ENCODE results near the gene RNF38. TPM values are rescaled to one million over a fixed set of nuclear protein-coding genes. Genes with fewer than 3 reads are reported as not detected.
A peak's percentile ranks its signal among the peaks of the same experiment; 100 is the strongest.
"Not testable (repeated sequence)": the region's sequence is repeated elsewhere in the genome, so short reads cannot be mapped to it uniquely, and the experiment has no call there.

RNF38 gene
- total RNA-seq (100 to 1,000 TPM in 1 of 2 experiments, 10 to 100 TPM in 1; 88.1 to 104 TPM), total RNA-seq (22.8 to 218 (median 80.1) reads per million in 172 experiments)
- 36.6 TPM for polyA plus RNA-seq (2013, experiment 1 of 2)
- polyA plus RNA-seq (2013, experiment 2 of 2): 50.1 TPM

DNA sequence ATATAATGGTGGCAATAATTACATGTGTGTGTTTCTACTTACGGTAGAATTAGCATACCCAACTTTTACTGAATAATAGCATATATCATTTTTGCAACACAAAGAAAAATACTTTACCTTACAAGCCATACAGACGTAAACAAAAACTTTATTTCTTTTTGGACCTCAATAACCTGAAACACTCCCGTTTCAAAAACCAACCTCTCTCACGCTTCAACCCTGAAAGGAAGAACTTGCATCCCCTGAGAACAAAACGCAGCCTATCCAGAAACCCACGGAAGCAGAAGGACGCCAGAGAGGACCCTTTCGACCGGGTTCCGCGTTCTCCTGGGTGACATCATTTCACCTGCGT lies at the start of gene RNF38:
TSS of gene RNF38 (minus strand) at position 290 of the 352 bp plus-strand sequence. CDS start at position 129, 161 bp downstream.
- ChIA-PET CTCF (no interaction called here), POLR2A (interaction anchor here (0.7 to 2.4 kb wide), 11 partner anchors 9 to 388 kb away, joined by 3 to 22 read pairs (median 4); partner anchors contain the start of gene CLTA)
- H3K36me3 Mint-ChIP-seq (ENCODE audit: low read depth): peaks cover 35% of the 10 kb centered on the region
- ATAC-seq (ENCODE audit: poor library complexity) (peak; percentile 37), DNase-seq (peak in 5 of 14 experiments; percentile 30 to 79 (median 57))
- peak within 1 kb of the TSS; percentile 75 for H3K4me3 ChIP-seq (ENCODE audit: low read length)
- H3K27me3 ChIP-seq (ENCODE audit: control insufficient read depth in 1 of 2, insufficient read depth in 2 of 2, low read length in 2 of 2): no peaks in the 10 kb centered on the region
- peak within 1 kb of the TSS; percentile 92 for H3K4me3 Mint-ChIP-seq
- H3K9me3 ChIP-seq (ENCODE audit: control insufficient read depth in 1 of 2, insufficient read depth in 1 of 2, low read length in 2 of 2): no peaks in the 10 kb centered on the region
- peaks cover 60% of the 10 kb centered on the region for H3K4me1 Mint-ChIP-seq (ENCODE audit: low read depth)
- H3K36me3 ChIP-seq (ENCODE audit: insufficient read depth, low read length): peaks cover 6% of the 10 kb centered on the region
- peak within 1 kb of the TSS; percentile 88 to 98 for H3K27ac ChIP-seq (ENCODE audit: low read depth in 1 of 2, low read length in 2 of 2)
- H3K4me1 ChIP-seq (ENCODE audit: insufficient read depth, low read length): peaks cover 18% of the 10 kb centered on the region
- TF ChIP-seq CTCF (IDR thresholded peaks at IDR 0.05): no peak
- no peaks in the 10 kb centered on the region for H3K27me3 Mint-ChIP-seq
- H3K27ac Mint-ChIP-seq: peak within 1 kb of the TSS; percentile 94
- intact Hi-C loops (cut with DNase I, micrococcal nuclease): loop anchor here (2.0 to 10.0 kb wide), 5 partner anchors 87 to 1067 kb away; partner anchors contain the start of genes CLTA (in 1 of the 2), GNE (in 1 of the 2) and ZBTB5 (in 1 of the 2)
- H3K9me3 Mint-ChIP-seq: no peaks in the 10 kb centered on the region

GRCh38 chr9:36448555-36448954 lies 48.5 kb upstream of the RNF38 start:
- H3K27me3 Mint-ChIP-seq; DNase-seq; H3K4me3 Mint-ChIP-seq; H3K36me3 ChIP-seq (ENCODE audit: insufficient read depth, low read length); ATAC-seq (ENCODE audit: poor library complexity); H3K9me3 Mint-ChIP-seq; H3K27me3 ChIP-seq (ENCODE audit: control insufficient read depth in 1 of 2, insufficient read depth in 2 of 2, low read length in 2 of 2); intact Hi-C loops (cut with DNase I, micrococcal nuclease); H3K9me3 ChIP-seq (ENCODE audit: control insufficient read depth in 1 of 2, insufficient read depth in 1 of 2, low read length in 2 of 2); H3K27ac Mint-ChIP-seq; H3K27ac ChIP-seq (ENCODE audit: low read depth in 1 of 2, low read length in 2 of 2); H3K4me3 ChIP-seq (ENCODE audit: low read length): not testable (repeated sequence)
- ChIA-PET POLR2A (interaction anchor here (2.7 kb wide), 1 partner anchor 9 kb away, joined by 9 read pairs; no protein-coding TSS in a partner anchor), CTCF (interaction anchor here (1.8 kb wide), 1 partner anchor 41 kb away, joined by 10 read pairs; no protein-coding TSS in a partner anchor)
- Mint-ChIP-seq H3K4me1 (ENCODE audit: low read depth) (peaks cover 52% of the 10 kb centered on the region), H3K36me3 (ENCODE audit: low read depth) (peaks cover 17% of the 10 kb centered on the region)
- H3K4me1 ChIP-seq (ENCODE audit: insufficient read depth, low read length): peaks cover 11% of the 10 kb centered on the region

- Histone ChIP-seq H3K36me3 (ENCODE audit: insufficient read depth, low read length) (peaks cover 3% of the 10 kb centered on the region), H3K4me3 (ENCODE audit: low read length) (no peak overlapping the region), H3K9me3 (ENCODE audit: control insufficient read depth in 1 of 2, insufficient read depth in 1 of 2, low read length in 2 of 2) (no peaks in the 10 kb centered on the region), H3K4me1 (ENCODE audit: insufficient read depth, low read length) (peaks cover 11% of the 10 kb centered on the region), H3K27me3 (ENCODE audit: control insufficient read depth in 1 of 2, insufficient read depth in 2 of 2, low read length in 2 of 2) (no peaks in the 10 kb centered on the region), H3K27ac (ENCODE audit: low read depth in 1 of 2, low read length in 2 of 2) (no peak overlapping the region)
- TF ChIP-seq CTCF (IDR thresholded peaks at IDR 0.05): no peak
- Mint-ChIP-seq H3K27ac (no peak overlapping the region), H3K4me3 (no peak overlapping the region), H3K4me1 (ENCODE audit: low read depth) (peaks cover 57% of the 10 kb centered on the region), H3K27me3 (no peaks in the 10 kb centered on the region), H3K36me3 (ENCODE audit: low read depth) (peaks cover 17% of the 10 kb centered on the region), H3K9me3 (no peaks in the 10 kb centered on the region)
- ChIA-PET POLR2A (interaction anchor here (1.2 to 2.7 kb wide), 2 partner anchors 10 to 48 kb away, joined by 3 to 9 read pairs; partner anchors contain the start of gene RNF38), CTCF (interaction anchor here (1.2 to 1.8 kb wide), 2 partner anchors 12 to 41 kb away, joined by 3 to 10 read pairs; no protein-coding TSS in a partner anchor)
- intact Hi-C loops (cut with DNase I, micrococcal nuclease): no loop called here
- no peak for ATAC-seq (ENCODE audit: poor library complexity)
- no peak for DNase-seq
Observed at GRCh38 chr9:36448017-36448416, 47.9 kb upstream of the RNF38 start.

GRCh38 chr9:36446678-36447077 lies 46.6 kb upstream of the RNF38 start:
- not testable (repeated sequence) for DNase-seq; H3K27me3 Mint-ChIP-seq; H3K27me3 ChIP-seq (ENCODE audit: control insufficient read depth in 1 of 2, insufficient read depth in 2 of 2, low read length in 2 of 2); H3K27ac Mint-ChIP-seq; H3K4me3 ChIP-seq (ENCODE audit: low read length); H3K9me3 ChIP-seq (ENCODE audit: control insufficient read depth in 1 of 2, insufficient read depth in 1 of 2, low read length in 2 of 2); H3K4me3 Mint-ChIP-seq; ATAC-seq (ENCODE audit: poor library complexity); H3K27ac ChIP-seq (ENCODE audit: low read depth in 1 of 2, low read length in 2 of 2); H3K36me3 ChIP-seq (ENCODE audit: insufficient read depth, low read length); H3K9me3 Mint-ChIP-seq
- H3K4me1 ChIP-seq (ENCODE audit: insufficient read depth, low read length): peaks cover 23% of the 10 kb centered on the region
- ChIA-PET CTCF (interaction anchor here (0.7 to 2.8 kb wide), 3 partner anchors 10 to 64 kb away, joined by 5 to 10 read pairs (median 9); no protein-coding TSS in a partner anchor), POLR2A (interaction anchor here (2.7 kb wide), 1 partner anchor 11 kb away, joined by 9 read pairs; no protein-coding TSS in a partner anchor)
- peaks cover 17% of the 10 kb centered on the region for H3K36me3 Mint-ChIP-seq (ENCODE audit: low read depth)
- H3K4me1 Mint-ChIP-seq (ENCODE audit: low read depth): peaks cover 62% of the 10 kb centered on the region
- intact Hi-C loops (cut with DNase I, micrococcal nuclease): loop anchor here in 1 of 2 experiments (1.0 kb wide), 1 partner anchor 39 kb away; no protein-coding TSS in a partner anchor
